CD4-positive, alpha-beta T cell treated with Interleukin-6 at 100 ng/mL for 8 hours (primary cell): ENCODE measurements around the gene CBFA2T2.
A peak's percentile ranks its signal among the peaks of the same experiment; 100 is the strongest.

Experiments used
- DNase-seq: peaks from one replicate; pipeline ENCODE4 v3.0.0-alpha.2; 2020; ENCODE audit warnings: mixed read lengths, low spot score

The CBFA2T2 gene

GRCh38 chr20:33667676-33668465 lies 178.0 kb downstream of the CBFA2T2 start:
- peak; percentile 76 for DNase-seq

- DNase-seq = no peak
Observed at GRCh38 chr20:33668466-33669155, 178.7 kb downstream of the CBFA2T2 start.

- no peak for DNase-seq
Observed at GRCh38 chr20:33669224-33669623, 179.3 kb downstream of the CBFA2T2 start.

GRCh38 chr20:33669873-33670640 lies 180.2 kb downstream of the CBFA2T2 start:
- no peak for DNase-seq

- no peak for DNase-seq
Observed at GRCh38 chr20:33670715-33671499, 181.0 kb downstream of the CBFA2T2 start.

GRCh38 chr20:33671573-33672288 lies 181.8 kb downstream of the CBFA2T2 start:
- DNase-seq = no peak

- no peak for DNase-seq
Observed at GRCh38 chr20:33672426-33673113, 182.7 kb downstream of the CBFA2T2 start.

GRCh38 chr20:33673114-33673409 lies 183.2 kb downstream of the CBFA2T2 start:
- DNase-seq = no peak

- no peak for DNase-seq
Observed at GRCh38 chr20:33673410-33674293, 183.8 kb downstream of the CBFA2T2 start.

- peak; percentile 43 for DNase-seq
Observed at GRCh38 chr20:33674294-33675135, 184.6 kb downstream of the CBFA2T2 start, which contains the start of gene NECAB3. TSS of gene NECAB3 (minus strand) at chr20:33674428. CDS start at chr20:33674352, 76 bp downstream.

- no peak for DNase-seq
Observed at GRCh38 chr20:33675136-33675959, 185.5 kb downstream of the CBFA2T2 start.

- DNase-seq = no peak
Observed at GRCh38 chr20:33676121-33676520, 186.2 kb downstream of the CBFA2T2 start.

GRCh38 chr20:33676652-33677645 lies 187.1 kb downstream of the CBFA2T2 start:
- DNase-seq = no peak

GRCh38 chr20:33677991-33678702 lies 188.3 kb downstream of the CBFA2T2 start:
- no peak for DNase-seq

- DNase-seq = peak; percentile 62
Observed at GRCh38 chr20:33679758-33680485, 190.0 kb downstream of the CBFA2T2 start.
